ENCODE measurements around the gene NFIL3. TPM values are rescaled to one million over a fixed set of nuclear protein-coding genes. Genes with fewer than 3 reads are reported as not detected.
A peak's percentile ranks its signal among the peaks of the same experiment; 100 is the strongest.
"Not testable (repeated sequence)": the region's sequence is repeated elsewhere in the genome, so short reads cannot be mapped to it uniquely, and the experiment has no call there.

NFIL3 gene
- total RNA-seq, 1 donor from 2014 or later = 25.7 TPM

DNA sequence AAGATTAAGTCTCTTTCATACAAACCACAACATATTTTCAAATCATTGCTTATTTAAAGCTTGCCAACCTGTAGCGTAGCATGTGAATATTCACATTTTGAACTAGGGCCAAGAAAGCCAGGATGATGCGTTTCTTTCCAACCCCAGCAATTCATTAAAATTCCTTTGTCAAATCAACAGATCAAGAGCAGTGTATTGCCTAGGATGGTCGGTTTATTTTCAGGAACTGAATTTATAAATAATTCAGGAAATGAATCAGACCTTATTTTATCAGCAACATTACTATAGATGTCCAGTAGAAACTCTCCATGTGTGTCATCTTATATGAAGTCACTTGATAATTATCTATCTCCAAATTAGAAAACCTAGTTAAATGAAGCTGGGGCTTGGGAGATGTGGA is 48.7 kb downstream of the NFIL3 start:
- no peak for DNase-seq
- H3K9me3 ChIP-seq = no peaks in the 10 kb centered on the region
- TF ChIP-seq, protein P1, sequence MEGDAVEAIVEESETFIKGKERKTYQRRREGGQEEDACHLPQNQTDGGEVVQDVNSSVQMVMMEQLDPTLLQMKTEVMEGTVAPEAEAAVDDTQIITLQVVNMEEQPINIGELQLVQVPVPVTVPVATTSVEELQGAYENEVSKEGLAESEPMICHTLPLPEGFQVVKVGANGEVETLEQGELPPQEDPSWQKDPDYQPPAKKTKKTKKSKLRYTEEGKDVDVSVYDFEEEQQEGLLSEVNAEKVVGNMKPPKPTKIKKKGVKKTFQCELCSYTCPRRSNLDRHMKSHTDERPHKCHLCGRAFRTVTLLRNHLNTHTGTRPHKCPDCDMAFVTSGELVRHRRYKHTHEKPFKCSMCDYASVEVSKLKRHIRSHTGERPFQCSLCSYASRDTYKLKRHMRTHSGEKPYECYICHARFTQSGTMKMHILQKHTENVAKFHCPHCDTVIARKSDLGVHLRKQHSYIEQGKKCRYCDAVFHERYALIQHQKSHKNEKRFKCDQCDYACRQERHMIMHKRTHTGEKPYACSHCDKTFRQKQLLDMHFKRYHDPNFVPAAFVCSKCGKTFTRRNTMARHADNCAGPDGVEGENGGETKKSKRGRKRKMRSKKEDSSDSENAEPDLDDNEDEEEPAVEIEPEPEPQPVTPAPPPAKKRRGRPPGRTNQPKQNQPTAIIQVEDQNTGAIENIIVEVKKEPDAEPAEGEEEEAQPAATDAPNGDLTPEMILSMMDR (IDR thresholded peaks at IDR 0.05) = no peak
- H3K36me3 ChIP-seq = no peaks in the 10 kb centered on the region
- intact Hi-C loops (cut with DNase I) = no loop called here
- no peak overlapping the region for H3K27ac ChIP-seq
- peaks cover 29% of the 10 kb centered on the region for H3K4me1 ChIP-seq
- no peaks in the 10 kb centered on the region for H3K27me3 ChIP-seq (ENCODE audit: low read depth)
- H3K4me3 ChIP-seq = no peak overlapping the region
- ATAC-seq = no peak

GRCh38 chr9:91371894-91372293 is 51.7 kb downstream of the NFIL3 start:
- intact Hi-C loops (cut with DNase I) = no loop called here
- Histone ChIP-seq H3K27me3 (ENCODE audit: low read depth) (no peaks in the 10 kb centered on the region), H3K36me3 (no peaks in the 10 kb centered on the region), H3K9me3 (no peaks in the 10 kb centered on the region), H3K4me1 (peaks cover 15% of the 10 kb centered on the region), H3K4me3 (no peak overlapping the region), H3K27ac (no peak overlapping the region)
- DNase-seq (no peak), ATAC-seq (no peak)
- TF ChIP-seq, protein P1 (IDR thresholded peaks at IDR 0.05) = no peak

DNA sequence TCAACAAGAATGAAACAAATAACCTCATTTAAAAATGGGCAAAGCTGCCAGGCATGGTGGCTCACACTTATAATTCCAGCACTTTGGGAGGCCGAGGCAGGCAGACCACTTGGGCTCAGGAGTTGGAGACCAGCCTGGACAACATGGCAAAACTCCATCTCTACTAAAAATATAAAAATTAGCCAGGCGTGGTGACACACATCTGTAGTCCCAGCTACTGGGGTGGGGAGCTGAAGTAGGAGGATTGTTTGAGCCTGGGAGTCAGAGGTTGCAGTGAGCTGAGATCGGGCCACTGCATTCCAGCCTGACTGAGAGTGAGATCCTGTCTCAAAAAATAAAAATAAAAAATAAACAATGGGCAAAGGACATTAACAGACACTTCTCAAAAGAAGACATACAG is 53.6 kb downstream of the NFIL3 start:
- H3K36me3 ChIP-seq; ATAC-seq; H3K27me3 ChIP-seq (ENCODE audit: low read depth); H3K9me3 ChIP-seq; DNase-seq; H3K27ac ChIP-seq; H3K4me1 ChIP-seq; intact Hi-C loops (cut with DNase I); H3K4me3 ChIP-seq: not testable (repeated sequence)

DNA sequence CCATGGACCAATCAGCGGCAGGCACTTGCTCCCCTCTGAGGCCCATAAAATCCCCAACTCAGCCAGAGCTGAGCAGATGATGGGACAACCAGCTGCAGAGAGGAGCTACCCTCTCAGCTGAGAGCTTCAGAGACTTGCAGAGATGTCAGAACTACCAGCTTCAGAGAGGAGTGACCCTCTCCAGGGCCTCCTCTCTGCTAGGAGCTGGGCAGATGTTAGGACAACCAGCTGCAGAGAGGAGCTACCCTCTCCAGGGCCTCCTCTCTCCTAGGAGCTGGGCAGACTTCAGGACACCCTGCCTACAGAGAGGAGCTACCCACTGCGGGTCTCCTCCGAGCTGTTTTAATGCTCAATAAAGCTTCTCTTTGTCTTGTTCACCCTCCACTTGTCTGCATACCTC is 58.9 kb downstream of the NFIL3 start:
- ATAC-seq = no peak
- Histone ChIP-seq H3K36me3 (no peaks in the 10 kb centered on the region), H3K27me3 (ENCODE audit: low read depth) (no peaks in the 10 kb centered on the region), H3K4me1 (peaks cover 12% of the 10 kb centered on the region), H3K9me3 (no peaks in the 10 kb centered on the region), H3K27ac (no peak overlapping the region), H3K4me3 (no peak overlapping the region)
- DNase-seq = no peak
- intact Hi-C loops (cut with DNase I) = no loop called here
- TF ChIP-seq, protein P1 (IDR thresholded peaks at IDR 0.05) = no peak

- intact Hi-C loops (cut with DNase I) = no loop called here
- Histone ChIP-seq H3K4me3 (no peak overlapping the region), H3K27me3 (ENCODE audit: low read depth) (no peaks in the 10 kb centered on the region), H3K36me3 (no peaks in the 10 kb centered on the region), H3K4me1 (peaks cover 19% of the 10 kb centered on the region), H3K27ac (no peak overlapping the region), H3K9me3 (no peaks in the 10 kb centered on the region)
- no peak for ATAC-seq
- TF ChIP-seq, protein P1 (IDR thresholded peaks at IDR 0.05) = no peak
- DNase-seq = no peak
Observed at GRCh38 chr9:91364005-91364404, 59.6 kb downstream of the NFIL3 start.

- intact Hi-C loops (cut with DNase I) = no loop called here
- ATAC-seq (no peak), DNase-seq (no peak)
- H3K4me1 ChIP-seq = peaks cover 21% of the 10 kb centered on the region
- H3K27me3 ChIP-seq (ENCODE audit: low read depth) = no peaks in the 10 kb centered on the region
- H3K4me3 ChIP-seq = peak overlapping the region; percentile 98
- TF ChIP-seq, protein P1 (IDR thresholded peaks at IDR 0.05) = no peak
- peak overlapping the region; percentile 93 for H3K27ac ChIP-seq
- H3K9me3 ChIP-seq = no peaks in the 10 kb centered on the region
- H3K36me3 ChIP-seq = peaks cover 2% of the 10 kb centered on the region
Observed at GRCh38 chr9:91362051-91362611, 61.5 kb downstream of the NFIL3 start.

All from lower lobe of right lung (tissue), 2 donors.